ENCODE measurements around the gene KCNE3.
"Not testable (repeated sequence)": the region's sequence is repeated elsewhere in the genome, so short reads cannot be mapped to it uniquely, and the experiment has no call there.

The KCNE3 gene

GRCh38 chr11:74418509-74418895 is 48.8 kb downstream of the KCNE3 start:
- TF ChIP-seq REST (IDR thresholded peaks at IDR 0.05; ENCODE audit: insufficient replicate concordance, low read depth), result no peak
- no peak for TF ChIP-seq GABPA (IDR thresholded peaks at IDR 0.05; ENCODE audit: low read depth)
- no peak for TF ChIP-seq CTCF (IDR thresholded peaks at IDR 0.05; ENCODE audit: insufficient read depth, low read length)
- TF ChIP-seq SPI1 (IDR thresholded peaks at IDR 0.05; ENCODE audit: borderline replicate concordance, low read depth), result no peak
- no peak for TF ChIP-seq POLR2AphosphoS5 (IDR thresholded peaks at IDR 0.05; ENCODE audit: low read depth)
- no peak overlapping the region for H3K4me3 ChIP-seq (replicated peaks; ENCODE audit: insufficient read depth, low read length)
- H3K27ac ChIP-seq (replicated peaks), result no peak overlapping the region
- H3K27me3 ChIP-seq (ENCODE audit: insufficient read depth, poor library complexity, severe bottlenecking), result no peaks in the 10 kb centered on the region
- DNase-seq (ENCODE audit: low read depth in 1 of 2, low spot score in 1 of 2), result no peak

GRCh38 chr11:74417860-74418508 is 49.4 kb downstream of the KCNE3 start:
- no peak overlapping the region for H3K27ac ChIP-seq (replicated peaks)
- TF ChIP-seq SPI1 (IDR thresholded peaks at IDR 0.05; ENCODE audit: borderline replicate concordance, low read depth) (no peak), REST (IDR thresholded peaks at IDR 0.05; ENCODE audit: insufficient replicate concordance, low read depth) (peak; percentile 89), CTCF (IDR thresholded peaks at IDR 0.05; ENCODE audit: insufficient read depth, low read length) (no peak)
- no peaks in the 10 kb centered on the region for H3K27me3 ChIP-seq (ENCODE audit: insufficient read depth, poor library complexity, severe bottlenecking)
- DNase-seq (ENCODE audit: low read depth in 1 of 2, low spot score in 1 of 2), result no peak
- H3K4me3 ChIP-seq (replicated peaks; ENCODE audit: insufficient read depth, low read length), result no peak overlapping the region

- TF ChIP-seq REST (IDR thresholded peaks at IDR 0.05; ENCODE audit: insufficient replicate concordance, low read depth) (no peak), POLR2AphosphoS5 (IDR thresholded peaks at IDR 0.05; ENCODE audit: low read depth) (no peak), SPI1 (IDR thresholded peaks at IDR 0.05; ENCODE audit: borderline replicate concordance, low read depth) (no peak), GABPA (IDR thresholded peaks at IDR 0.05; ENCODE audit: low read depth) (no peak), CTCF (IDR thresholded peaks at IDR 0.05; ENCODE audit: insufficient read depth, low read length) (no peak)
- no peak for DNase-seq (ENCODE audit: low read depth in 1 of 2, low spot score in 1 of 2)
- no peaks in the 10 kb centered on the region for H3K27me3 ChIP-seq (ENCODE audit: insufficient read depth, poor library complexity, severe bottlenecking)
- H3K4me3 ChIP-seq (replicated peaks; ENCODE audit: insufficient read depth, low read length), result no peak overlapping the region
- H3K27ac ChIP-seq (replicated peaks), result no peak overlapping the region
These were observed 50.0 kb downstream of the KCNE3 start for GRCh38 chr11:74417379-74417804.

- H3K4me3 ChIP-seq (replicated peaks; ENCODE audit: insufficient read depth, low read length); DNase-seq (ENCODE audit: low read depth in 1 of 2, low spot score in 1 of 2); H3K27me3 ChIP-seq (ENCODE audit: insufficient read depth, poor library complexity, severe bottlenecking); H3K27ac ChIP-seq (replicated peaks): not testable (repeated sequence)
These were observed 50.4 kb downstream of the KCNE3 start for GRCh38 chr11:74416974-74417373.
